Hepatocyte (in vitro differentiated cells): ENCODE results near the gene ORM2. TPM values are rescaled to one million over a fixed set of nuclear protein-coding genes. Genes with fewer than 3 reads are reported as not detected.

ENCODE experiments used
- DNase-seq: peaks from one replicate; pipeline ENCODE4 v3.0.0-alpha.2; 2016; ENCODE audit warnings: low spot score
- H2AFZ ChIP-seq: fragments of 200-600 bp; sonication (generic); 2 replicates; pipeline ENCODE4 v1.6.0; 2016; ENCODE audit warnings: antibody characterized with exemption, mild to moderate bottlenecking
- H3K27ac ChIP-seq: fragments of 200-600 bp; sonication (generic); 2 replicates; pipeline ENCODE4 v1.5.1; 2016; ENCODE audit warnings: mild to moderate bottlenecking
- H3K27me3 ChIP-seq: fragments of 200-600 bp; sonication (generic); 2 replicates; pipeline ENCODE4 v1.6.1; 2016
- H3K36me3 ChIP-seq: fragments of 200-600 bp; sonication (generic); replicated peaks from 2 replicates; pipeline ENCODE4 v1.5.1; 2016; ENCODE audit warnings: low read depth; ENCODE audit not compliant: insufficient read depth
- H3K4me1 ChIP-seq: fragments of 200-600 bp; sonication (generic); 2 replicates; pipeline ENCODE4 v1.5.1; 2016; ENCODE audit warnings: mild to moderate bottlenecking, moderate library complexity; ENCODE audit not compliant: insufficient read depth
- H3K4me2 ChIP-seq: fragments of 200-600 bp; sonication (generic); 2 replicates; pipeline ENCODE4 v1.6.0; 2016
- H3K4me3 ChIP-seq: fragments of 200-600 bp; sonication (generic); 2 replicates; pipeline ENCODE4 v1.5.1; 2016; ENCODE audit warnings: mild to moderate bottlenecking
- H3K79me2 ChIP-seq: fragments of 200-600 bp; sonication (generic); 2 replicates; pipeline ENCODE4 v1.6.0; 2017; ENCODE audit warnings: mild to moderate bottlenecking
- H3K9me2 ChIP-seq: fragments of 200-600 bp; sonication (generic); replicated peaks from 2 replicates; pipeline ENCODE4 v1.6.0; 2017; ENCODE audit warnings: mild to moderate bottlenecking; ENCODE audit not compliant: insufficient read depth
- H3K9me3 ChIP-seq: fragments of 200-600 bp; sonication (generic); 2 replicates; pipeline ENCODE4 v1.5.1; 2016; ENCODE audit warnings: low read depth, mild to moderate bottlenecking
- H4K20me1 ChIP-seq: fragments of 200-600 bp; sonication (generic); 2 replicates; pipeline ENCODE4 v1.6.0; 2016; ENCODE audit warnings: mild to moderate bottlenecking; ENCODE audit not compliant: insufficient read depth, poor library complexity, severe bottlenecking
- EZH2 ChIP-seq: fragments of 200-600 bp; sonication (generic); IDR thresholded peaks from 2 replicates; pipeline ENCODE4 v1.6.1; 2016; ENCODE audit warnings: antibody characterized with exemption, mild to moderate bottlenecking, borderline replicate concordance
- EZH2phosphoT487 ChIP-seq: fragments of 200-600 bp; sonication (generic); IDR thresholded peaks from one replicate; pipeline ENCODE4 v1.6.1; 2018; ENCODE audit warnings: antibody characterized with exemption, mild to moderate bottlenecking, low read depth, moderate library complexity; ENCODE audit not compliant: unreplicated experiment, severe bottlenecking
- WGBS: methylation state at CpG from one replicate; pipeline ENCODE4 v1.1.6; 2016; ENCODE audit warnings: low lambda C conversion rate; ENCODE audit errors: missing lambda C conversion rate; 5-methylcytosine and 5-hydroxymethylcytosine counted together
- polyA plus RNA-seq: library from polyadenylated mRNA; unstranded; fragments of >200 nt; fragmentation: Nextera tagmentation; extraction: Ambion mirVana; gene quantifications from 2 replicates; pipeline ENCODE4 v1.2.1, GENCODE V29; 2016
- total RNA-seq: library from RNA; depleted of rRNA; stranded (reverse); fragments of >200 nt; gene quantifications from 2 replicates; pipeline ENCODE4 v1.2.3, GENCODE V29; 2014
- TF ChIP-seq, protein P1 (sequence below): fragments of 200-600 bp; sonication (generic); IDR thresholded peaks from 2 replicates; pipeline ENCODE4 v1.5.1; 2016; ENCODE audit warnings: antibody characterized with exemption, mild to moderate bottlenecking; ENCODE audit not compliant: poor library complexity

Gene ORM2
- total and polyA plus RNA-seq, 2 experiments from 2014 or later: 52.0 to 136 TPM

GRCh38 chr9:114289571-114290481 is 39.8 kb upstream of the ORM2 start:
- peaks cover 11% of the 10 kb centered on the region for H3K4me1 ChIP-seq
- no peaks in the 10 kb centered on the region for H4K20me1 ChIP-seq
- DNase-seq: no peak
- H3K27me3 ChIP-seq: no peaks in the 10 kb centered on the region
- 93% methylated on average over 10 of the region's 13 CpGs for WGBS
- no peak overlapping the region for H2AFZ ChIP-seq
- no peak overlapping the region for H3K27ac ChIP-seq
- peaks cover 3% of the 10 kb centered on the region for H3K36me3 ChIP-seq
- no peak overlapping the region for H3K4me3 ChIP-seq
- H3K9me3 ChIP-seq: peaks cover 2% of the 10 kb centered on the region
- no peaks in the 10 kb centered on the region for H3K79me2 ChIP-seq
- H3K9me2 ChIP-seq: no peaks in the 10 kb centered on the region
- TF ChIP-seq, protein P1, sequence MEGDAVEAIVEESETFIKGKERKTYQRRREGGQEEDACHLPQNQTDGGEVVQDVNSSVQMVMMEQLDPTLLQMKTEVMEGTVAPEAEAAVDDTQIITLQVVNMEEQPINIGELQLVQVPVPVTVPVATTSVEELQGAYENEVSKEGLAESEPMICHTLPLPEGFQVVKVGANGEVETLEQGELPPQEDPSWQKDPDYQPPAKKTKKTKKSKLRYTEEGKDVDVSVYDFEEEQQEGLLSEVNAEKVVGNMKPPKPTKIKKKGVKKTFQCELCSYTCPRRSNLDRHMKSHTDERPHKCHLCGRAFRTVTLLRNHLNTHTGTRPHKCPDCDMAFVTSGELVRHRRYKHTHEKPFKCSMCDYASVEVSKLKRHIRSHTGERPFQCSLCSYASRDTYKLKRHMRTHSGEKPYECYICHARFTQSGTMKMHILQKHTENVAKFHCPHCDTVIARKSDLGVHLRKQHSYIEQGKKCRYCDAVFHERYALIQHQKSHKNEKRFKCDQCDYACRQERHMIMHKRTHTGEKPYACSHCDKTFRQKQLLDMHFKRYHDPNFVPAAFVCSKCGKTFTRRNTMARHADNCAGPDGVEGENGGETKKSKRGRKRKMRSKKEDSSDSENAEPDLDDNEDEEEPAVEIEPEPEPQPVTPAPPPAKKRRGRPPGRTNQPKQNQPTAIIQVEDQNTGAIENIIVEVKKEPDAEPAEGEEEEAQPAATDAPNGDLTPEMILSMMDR: no peak
- TF ChIP-seq EZH2phosphoT487: no peak
- TF ChIP-seq EZH2: no peak
- no peak overlapping the region for H3K4me2 ChIP-seq

DNA sequence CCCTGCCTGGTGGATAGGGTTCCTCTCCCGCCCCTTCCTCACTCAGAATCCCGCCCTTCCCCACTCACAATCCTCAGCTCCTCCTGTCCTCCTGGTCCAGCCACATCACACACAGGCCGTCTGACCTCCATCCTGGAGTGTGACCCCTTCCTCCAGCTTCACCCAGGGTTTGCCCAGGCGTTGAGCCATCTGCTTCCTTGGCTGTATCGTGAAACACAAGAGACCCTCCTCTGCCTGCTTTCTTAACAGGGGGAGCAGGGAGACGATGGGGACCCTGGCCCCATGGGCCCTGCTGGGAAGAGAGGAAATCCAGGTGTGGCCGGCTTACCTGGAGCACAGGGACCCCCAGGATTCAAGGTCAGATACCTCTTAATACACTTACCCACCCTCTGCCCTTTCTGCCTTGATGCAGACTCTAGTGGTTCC is 39.1 kb upstream of the ORM2 start:
- no peak overlapping the region for H3K27ac ChIP-seq
- no peak overlapping the region for H3K4me2 ChIP-seq
- H3K36me3 ChIP-seq: peaks cover 10% of the 10 kb centered on the region
- no peaks in the 10 kb centered on the region for H4K20me1 ChIP-seq
- DNase-seq: no peak
- H3K4me1 ChIP-seq: peaks cover 5% of the 10 kb centered on the region
- no peaks in the 10 kb centered on the region for H3K27me3 ChIP-seq
- H3K4me3 ChIP-seq: no peak overlapping the region
- WGBS: 76% methylated on average over 6 of the region's 7 CpGs
- TF ChIP-seq, protein P1: no peak
- no peak for TF ChIP-seq EZH2phosphoT487
- H3K9me3 ChIP-seq: peaks cover 8% of the 10 kb centered on the region
- H2AFZ ChIP-seq: no peak overlapping the region
- H3K79me2 ChIP-seq: no peaks in the 10 kb centered on the region
- no peaks in the 10 kb centered on the region for H3K9me2 ChIP-seq

- Histone ChIP-seq H2AFZ (no peak overlapping the region), H3K4me3 (no peak overlapping the region), H3K27ac (no peak overlapping the region), H3K9me2 (no peaks in the 10 kb centered on the region), H3K9me3 (peaks cover 8% of the 10 kb centered on the region), H3K4me2 (no peak overlapping the region), H3K4me1 (peaks cover under 1% of the 10 kb centered on the region), H3K27me3 (no peaks in the 10 kb centered on the region), H4K20me1 (no peaks in the 10 kb centered on the region), H3K36me3 (peaks cover 10% of the 10 kb centered on the region), H3K79me2 (no peaks in the 10 kb centered on the region)
- peak; percentile 77 for DNase-seq
- 20% methylated on average over 12 of the region's 12 CpGs for WGBS
- TF ChIP-seq EZH2phosphoT487: no peak
- TF ChIP-seq, protein P1: peak; percentile 93
- TF ChIP-seq EZH2: no peak
Measured at GRCh38 chr9:114291064-114291474, 38.6 kb upstream of the ORM2 start.
